DND-41 (cell line): ENCODE data around the gene TRIML2.

ENCODE experiments used
- ATAC-seq: fragments of 200-7000 bp; cut with Tn5 transposase; 3 replicates; pipeline ENCODE4 v1.9.1; 2021; ENCODE audit warnings: low read depth; ENCODE audit not compliant: insufficient read depth
- DNase-seq: peaks from one replicate; pipeline ENCODE4 v3.0.0-alpha.2; 2020
- H2AFZ ChIP-seq: 2 replicates; pipeline ENCODE4 v1.6.0; 2012; ENCODE audit warnings: low read depth, low read length
- H3K27ac ChIP-seq: 2 replicates; pipeline ENCODE4 v1.5.1; 2012; ENCODE audit warnings: low read length, inconsistent platforms
- H3K27me3 ChIP-seq: fragments of 200-600 bp; sonication (generic); 2 replicates; pipeline ENCODE4 v1.6.0; 2012; ENCODE audit warnings: low read length, mild to moderate bottlenecking, inconsistent platforms; ENCODE audit not compliant: insufficient read depth, poor library complexity
- H3K36me3 ChIP-seq: 2 replicates; pipeline ENCODE4 v1.5.1; 2012; ENCODE audit warnings: low read length, inconsistent platforms; ENCODE audit not compliant: insufficient read depth
- H3K4me1 ChIP-seq: 2 replicates; pipeline ENCODE4 v1.5.1; 2012; ENCODE audit warnings: mild to moderate bottlenecking, low read length; ENCODE audit not compliant: insufficient read depth
- H3K4me2 ChIP-seq: 2 replicates; pipeline ENCODE4 v1.6.0; 2012; ENCODE audit warnings: mild to moderate bottlenecking, moderate library complexity, low read length, inconsistent platforms; ENCODE audit not compliant: insufficient read depth
- H3K4me3 ChIP-seq, 2 experiments: fragments of 200-600 bp in 1 of 2; shearing (Covaris generic) in 1 of 2; 2 replicates each; pipeline ENCODE4 v1.5.1; 2012 to 2016; ENCODE audit warnings: inconsistent platforms in 2 of 2, low read length in 2 of 2, mild to moderate bottlenecking in 2 of 2, low read depth in 1 of 2, moderate library complexity in 1 of 2
- H3K79me2 ChIP-seq: 2 replicates; pipeline ENCODE4 v1.6.0; 2012; ENCODE audit warnings: low read length, inconsistent platforms; ENCODE audit not compliant: insufficient read depth
- H3K9ac ChIP-seq: 2 replicates; pipeline ENCODE4 v1.6.0; 2012; ENCODE audit warnings: low read depth, mild to moderate bottlenecking, inconsistent platforms, low read length, moderate library complexity
- H3K9me3 ChIP-seq: 2 replicates; pipeline ENCODE4 v1.5.1; 2012; ENCODE audit warnings: low read length, moderate library complexity, mild to moderate bottlenecking, inconsistent platforms; ENCODE audit not compliant: insufficient read depth, severe bottlenecking
- H4K20me1 ChIP-seq: 2 replicates; pipeline ENCODE4 v1.6.0; 2012; ENCODE audit warnings: low read length; ENCODE audit not compliant: insufficient read depth
- CTCF ChIP-seq: IDR thresholded peaks from 2 replicates; pipeline ENCODE4 v1.5.1; 2012; ENCODE audit warnings: borderline replicate concordance, low read length, moderate library complexity, mild to moderate bottlenecking; ENCODE audit not compliant: poor library complexity, severe bottlenecking; ENCODE audit errors: extremely low read depth
- EZH2 ChIP-seq: IDR thresholded peaks from 3 replicates; pipeline ENCODE4 v1.6.1; 2012; ENCODE audit warnings: borderline replicate concordance, low read depth, mild to moderate bottlenecking, moderate library complexity, low read length, inconsistent platforms; ENCODE audit not compliant: severe bottlenecking

TRIML2 gene

DNA sequence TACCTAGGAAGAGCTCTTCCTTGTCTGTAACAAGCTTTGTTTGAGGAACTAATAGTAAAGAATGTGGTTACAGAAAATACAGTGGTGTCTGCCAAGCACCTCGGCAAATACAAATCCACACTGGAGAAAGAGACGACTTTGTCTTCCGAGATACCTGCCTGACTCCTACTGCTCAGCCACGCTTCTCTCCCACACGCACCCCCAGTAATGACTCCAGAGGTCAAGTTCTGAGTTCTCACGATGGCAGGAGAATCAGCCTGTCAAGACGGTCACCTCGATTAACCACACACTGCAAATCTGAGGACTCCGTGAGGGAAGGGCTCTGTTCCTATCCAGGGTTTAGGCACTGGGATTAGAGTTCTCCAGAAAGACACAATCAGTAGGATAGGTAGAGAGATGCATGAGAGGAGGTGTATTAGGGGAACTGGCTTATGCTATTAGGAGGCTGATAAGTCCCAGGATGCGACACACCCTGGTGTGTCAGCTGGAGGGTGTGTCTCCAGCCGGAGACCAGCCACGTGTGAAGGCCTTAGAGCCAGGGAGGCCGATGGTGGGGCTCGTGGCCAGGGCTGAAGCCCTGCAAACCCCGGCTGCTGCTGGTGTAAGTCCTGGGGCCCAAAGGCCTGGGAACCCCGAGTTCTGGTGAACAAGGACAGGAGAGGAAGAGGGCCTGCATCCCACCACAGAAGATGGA is 8.4 kb upstream of the TRIML2 start:
- H3K27me3 ChIP-seq = no peaks in the 10 kb centered on the region
- no peak overlapping the region for H3K27ac ChIP-seq
- no peak overlapping the region for H3K9ac ChIP-seq
- no peak for DNase-seq
- H4K20me1 ChIP-seq = no peaks in the 10 kb centered on the region
- H3K4me3 ChIP-seq = no peak overlapping the region
- H3K9me3 ChIP-seq = peaks cover 10% of the 10 kb centered on the region
- no peaks in the 10 kb centered on the region for H3K36me3 ChIP-seq
- no peaks in the 10 kb centered on the region for H3K79me2 ChIP-seq
- no peak overlapping the region for H2AFZ ChIP-seq
- no peak overlapping the region for H3K4me2 ChIP-seq
- no peak for TF ChIP-seq EZH2
- TF ChIP-seq CTCF = no peak
- no peak for ATAC-seq
- H3K4me1 ChIP-seq = no peaks in the 10 kb centered on the region

GRCh38 chr4:188113156-188113555 is 3.8 kb upstream of the TRIML2 start:
- Histone ChIP-seq H4K20me1 (no peaks in the 10 kb centered on the region), H3K4me1 (no peaks in the 10 kb centered on the region), H3K36me3 (no peaks in the 10 kb centered on the region), H3K27me3 (no peaks in the 10 kb centered on the region), H3K4me2 (no peak overlapping the region), H3K9me3 (peaks cover 14% of the 10 kb centered on the region), H2AFZ (no peak overlapping the region), H3K4me3 (no peak overlapping the region), H3K9ac (no peak overlapping the region), H3K79me2 (no peaks in the 10 kb centered on the region), H3K27ac (no peak overlapping the region)
- no peak for TF ChIP-seq CTCF
- no peak for TF ChIP-seq EZH2
- no peak for DNase-seq
- ATAC-seq = no peak

GRCh38 chr4:188111955-188112354 is 2.6 kb upstream of the TRIML2 start:
- Histone ChIP-seq H3K36me3 (no peaks in the 10 kb centered on the region), H3K9ac (no peak overlapping the region), H3K4me2 (no peak overlapping the region), H3K27me3 (no peaks in the 10 kb centered on the region), H3K9me3 (peaks cover 8% of the 10 kb centered on the region), H3K4me1 (no peaks in the 10 kb centered on the region), H3K4me3 (no peak overlapping the region), H2AFZ (no peak overlapping the region), H3K79me2 (no peaks in the 10 kb centered on the region), H3K27ac (no peak overlapping the region), H4K20me1 (no peaks in the 10 kb centered on the region)
- ATAC-seq = no peak
- DNase-seq = no peak
- TF ChIP-seq CTCF = no peak
- no peak for TF ChIP-seq EZH2
